BJ (cell line): ENCODE measurements around the gene IQCC. TPM values are rescaled to one million over a fixed set of nuclear protein-coding genes. Genes with fewer than 3 reads are reported as not detected.

ENCODE experiments used
- CTCF ChIA-PET: fragments of 350-600 bp; formaldehyde crosslinking; extraction: SDS; loops from one replicate; lab custom pipeline; 2021; ENCODE audit warnings: antibody characterized with exemption, inconsistent platforms; lab: Yijun Ruan, JAX
- POLR2A ChIA-PET: fragments of 300-600 bp; sonication (Branson Sonifier 250); formaldehyde crosslinking; extraction: SDS; loops from one replicate; lab custom pipeline; 2021; ENCODE audit warnings: antibody characterized with exemption; lab: Charles Lee
- DNase-seq: peaks from one replicate; pipeline ENCODE4 v3.0.0-alpha.2; 2011; ENCODE audit warnings: low read depth
- H3K27me3 ChIP-seq: 2 replicates; pipeline ENCODE4 v1.6.0; 2011; ENCODE audit warnings: low read length; ENCODE audit not compliant: control insufficient read depth, insufficient read depth
- H3K36me3 ChIP-seq: 2 replicates; pipeline ENCODE4 v1.5.1; 2011; ENCODE audit warnings: low read length; ENCODE audit not compliant: control insufficient read depth, insufficient read depth
- H3K4me3 ChIP-seq: 2 replicates; pipeline ENCODE4 v1.5.1; 2011; ENCODE audit warnings: low read depth, mild to moderate bottlenecking, control low read depth, low read length
- polyA plus RNA-seq: library from polyadenylated mRNA; depleted of rRNA; stranded (reverse); fragments of >200 nt; gene quantifications from 2 replicates; pipeline ENCODE4 v1.2.3, GENCODE V29; 2011
- TF ChIP-seq, protein P1 (sequence below): IDR thresholded peaks from 2 replicates; pipeline ENCODE4 v1.5.1; 2011; ENCODE audit warnings: low read depth, mild to moderate bottlenecking, control low read depth, inconsistent platforms, low read length, moderate library complexity; ENCODE audit not compliant: insufficient read depth

Gene IQCC
- polyA plus RNA-seq, 1 experiment: 2.1 TPM

DNA sequence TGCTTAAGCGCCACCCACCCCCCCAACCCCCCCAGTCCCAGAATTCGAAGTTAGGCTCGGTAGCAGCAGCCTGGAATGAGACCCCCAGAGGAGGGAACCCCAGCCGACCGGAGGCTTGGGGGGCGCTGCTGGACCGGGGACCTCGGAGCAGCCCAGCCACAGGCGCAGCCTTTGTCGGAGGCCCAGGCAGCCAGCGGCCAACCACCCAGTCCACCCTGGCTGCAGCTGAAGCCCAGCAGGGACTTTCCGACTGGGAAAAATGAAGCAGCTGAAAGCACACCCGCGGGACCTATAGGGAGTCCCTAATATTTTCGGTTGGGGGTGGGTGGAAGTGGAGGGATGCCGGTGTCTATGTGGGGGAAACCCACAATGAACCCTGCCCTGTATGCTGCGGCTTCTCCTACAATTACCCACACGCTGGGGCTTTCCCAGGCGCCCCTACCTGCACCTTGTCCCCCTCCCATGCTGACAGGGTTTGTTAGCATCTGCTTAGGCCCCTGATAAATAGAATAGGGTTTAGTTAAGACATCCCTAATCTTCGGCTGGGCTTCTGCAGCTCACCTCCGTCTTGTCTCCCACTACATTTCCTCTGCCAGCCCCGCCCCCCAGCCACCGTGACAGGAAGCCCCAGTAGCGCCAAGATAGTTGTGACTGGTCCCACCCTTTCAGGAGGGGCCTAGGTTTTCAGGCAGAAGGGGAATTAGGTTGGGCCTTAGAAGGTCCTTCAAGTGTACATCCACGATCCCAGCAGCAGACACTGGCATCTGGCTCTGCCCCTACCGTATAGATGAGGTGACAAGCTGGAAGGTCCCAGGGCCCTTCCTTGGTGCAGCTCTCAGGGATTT lies 4.2 kb upstream of the IQCC start:
- TF ChIP-seq, protein P1, sequence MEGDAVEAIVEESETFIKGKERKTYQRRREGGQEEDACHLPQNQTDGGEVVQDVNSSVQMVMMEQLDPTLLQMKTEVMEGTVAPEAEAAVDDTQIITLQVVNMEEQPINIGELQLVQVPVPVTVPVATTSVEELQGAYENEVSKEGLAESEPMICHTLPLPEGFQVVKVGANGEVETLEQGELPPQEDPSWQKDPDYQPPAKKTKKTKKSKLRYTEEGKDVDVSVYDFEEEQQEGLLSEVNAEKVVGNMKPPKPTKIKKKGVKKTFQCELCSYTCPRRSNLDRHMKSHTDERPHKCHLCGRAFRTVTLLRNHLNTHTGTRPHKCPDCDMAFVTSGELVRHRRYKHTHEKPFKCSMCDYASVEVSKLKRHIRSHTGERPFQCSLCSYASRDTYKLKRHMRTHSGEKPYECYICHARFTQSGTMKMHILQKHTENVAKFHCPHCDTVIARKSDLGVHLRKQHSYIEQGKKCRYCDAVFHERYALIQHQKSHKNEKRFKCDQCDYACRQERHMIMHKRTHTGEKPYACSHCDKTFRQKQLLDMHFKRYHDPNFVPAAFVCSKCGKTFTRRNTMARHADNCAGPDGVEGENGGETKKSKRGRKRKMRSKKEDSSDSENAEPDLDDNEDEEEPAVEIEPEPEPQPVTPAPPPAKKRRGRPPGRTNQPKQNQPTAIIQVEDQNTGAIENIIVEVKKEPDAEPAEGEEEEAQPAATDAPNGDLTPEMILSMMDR: peak; percentile 36; the same call in 1 of the 2 replicates
- POLR2A ChIA-PET: interaction anchor here (0.9 to 1.4 kb wide), 2 partner anchors 10 to 193 kb away, joined by 3 to 5 read pairs; partner anchors contain the start of gene BSDC1

DNA sequence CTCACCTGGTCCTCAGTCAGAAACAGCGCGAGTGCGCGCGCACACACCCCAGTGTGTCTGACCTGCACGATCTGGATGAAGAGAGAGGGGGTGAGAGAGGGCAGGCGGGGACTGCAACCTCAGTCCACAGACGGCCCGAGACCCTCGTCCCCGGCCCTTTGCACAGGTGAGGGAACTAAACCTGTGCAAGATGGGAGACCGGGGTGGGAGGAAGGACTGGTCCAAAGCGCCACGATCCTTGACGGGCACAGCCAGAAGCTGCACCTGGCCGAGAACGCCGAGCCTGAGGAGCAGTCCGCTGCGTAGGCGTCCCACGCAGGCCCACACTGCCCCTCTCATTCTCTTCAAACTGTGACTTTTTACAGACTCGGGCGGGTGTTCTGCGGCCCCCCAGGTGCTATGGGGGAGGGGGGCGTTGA lies 519 bp upstream of the IQCC start:
- TF ChIP-seq, protein P1: no peak
- ChIA-PET CTCF (interaction anchor here (1.3 to 1.8 kb wide), 2 partner anchors 11 to 131 kb away, joined by 6 to 17 read pairs; partner anchors contain the start of gene MARCKSL1), POLR2A (interaction anchor here (0.6 kb wide), 1 partner anchor 11 kb away, joined by 3 read pairs; no protein-coding TSS in a partner anchor)
- no peak for DNase-seq
- H3K36me3 ChIP-seq: peaks cover 3% of the 10 kb centered on the region; the same call in 1 of the 2 replicates
- peak overlapping the region; percentile 74 for H3K4me3 ChIP-seq
- no peaks in the 10 kb centered on the region for H3K27me3 ChIP-seq

More for the DNA sequence above, 4.2 kb upstream of the IQCC start:
- Histone ChIP-seq H3K36me3 (peaks cover 11% of the 10 kb centered on the region), H3K27me3 (no peaks in the 10 kb centered on the region), H3K4me3 (peak overlapping the region; percentile 65)
- no peak for DNase-seq
- CTCF ChIA-PET: interaction anchor here (0.7 to 3.0 kb wide), 4 partner anchors 11 to 214 kb away, joined by 3 to 18 read pairs (median 3); no protein-coding TSS in a partner anchor

DNA sequence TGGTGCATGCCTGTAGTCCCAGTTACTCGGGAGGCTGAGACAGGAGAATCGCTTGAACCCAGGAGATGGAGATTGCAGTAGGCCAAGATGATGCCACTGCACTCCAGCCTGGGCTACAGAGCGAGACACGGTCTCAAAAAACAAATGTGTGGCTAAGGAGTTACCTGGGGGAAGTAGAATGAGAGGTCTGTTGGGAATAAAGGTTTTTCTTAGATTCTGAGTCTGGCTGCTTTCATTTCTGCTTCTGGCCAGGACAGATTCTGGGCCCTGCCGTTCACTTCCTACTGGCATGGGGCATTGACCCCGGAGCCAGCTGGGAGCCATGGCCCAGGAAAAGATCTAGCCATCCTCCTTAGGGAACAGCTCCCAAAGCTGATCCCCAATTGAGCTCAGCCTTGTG lies 3.0 kb downstream of the IQCC start:
- H3K4me3 ChIP-seq: no peak overlapping the region
- CTCF ChIA-PET: no interaction called here
- POLR2A ChIA-PET: no interaction called here

GRCh38 chr1:32208891-32209328 lies 3.4 kb downstream of the IQCC start, which contains the start of gene DCDC2B:
Gene DCDC2B, plus strand, starts transcription at chr1:32209089. Its CDS starts 5 bp downstream, at chr1:32209094.
- TF ChIP-seq, protein P1: no peak
- no peak for DNase-seq
- Histone ChIP-seq H3K27me3 (no peaks in the 10 kb centered on the region), H3K4me3 (no peak within 1 kb of the TSS), H3K36me3 (peaks cover 6% of the 10 kb centered on the region; the same call in 1 of the 2 replicates)
- POLR2A ChIA-PET: no interaction called here
- CTCF ChIA-PET: no interaction called here

More for the DNA sequence above, 3.0 kb downstream of the IQCC start:
- no peak for DNase-seq
- Histone ChIP-seq H3K36me3 (peaks cover 6% of the 10 kb centered on the region; the same call in 1 of the 2 replicates), H3K27me3 (no peaks in the 10 kb centered on the region)
- TF ChIP-seq, protein P1: no peak
